ENCODE data around the gene PUS1.

Gene PUS1

DNA sequence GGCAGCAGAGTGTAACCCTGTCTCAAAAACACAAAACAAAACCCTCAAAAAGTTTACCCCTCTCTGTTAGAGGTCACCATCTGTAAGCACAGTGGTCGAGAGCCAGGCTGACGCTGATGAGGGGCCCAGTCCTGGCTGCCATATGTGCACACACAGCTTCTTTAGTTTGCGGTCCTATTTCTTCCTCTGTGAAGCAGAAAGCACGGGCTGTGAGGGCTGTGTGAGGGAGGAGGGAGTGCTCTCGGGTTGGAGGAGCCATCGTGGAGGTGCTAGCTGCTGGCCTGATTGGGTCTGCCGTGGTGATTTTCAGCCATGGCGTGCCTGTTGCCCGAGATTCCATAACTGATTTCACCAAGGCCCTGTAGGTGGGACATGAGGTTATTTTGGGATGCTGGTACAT, 31.2 kb upstream of the PUS1 start:
- TF ChIP-seq ZNF8 (CRISPR knock-in tag; IDR thresholded peaks at IDR 0.05) = no peak
- TF ChIP-seq TOX (CRISPR knock-in tag; IDR thresholded peaks at IDR 0.05; ENCODE audit: borderline replicate concordance) = no peak
- no peak for TF ChIP-seq TCF4 (CRISPR knock-in tag; IDR thresholded peaks at IDR 0.05; ENCODE audit: borderline replicate concordance)
- TF ChIP-seq, protein P1, sequence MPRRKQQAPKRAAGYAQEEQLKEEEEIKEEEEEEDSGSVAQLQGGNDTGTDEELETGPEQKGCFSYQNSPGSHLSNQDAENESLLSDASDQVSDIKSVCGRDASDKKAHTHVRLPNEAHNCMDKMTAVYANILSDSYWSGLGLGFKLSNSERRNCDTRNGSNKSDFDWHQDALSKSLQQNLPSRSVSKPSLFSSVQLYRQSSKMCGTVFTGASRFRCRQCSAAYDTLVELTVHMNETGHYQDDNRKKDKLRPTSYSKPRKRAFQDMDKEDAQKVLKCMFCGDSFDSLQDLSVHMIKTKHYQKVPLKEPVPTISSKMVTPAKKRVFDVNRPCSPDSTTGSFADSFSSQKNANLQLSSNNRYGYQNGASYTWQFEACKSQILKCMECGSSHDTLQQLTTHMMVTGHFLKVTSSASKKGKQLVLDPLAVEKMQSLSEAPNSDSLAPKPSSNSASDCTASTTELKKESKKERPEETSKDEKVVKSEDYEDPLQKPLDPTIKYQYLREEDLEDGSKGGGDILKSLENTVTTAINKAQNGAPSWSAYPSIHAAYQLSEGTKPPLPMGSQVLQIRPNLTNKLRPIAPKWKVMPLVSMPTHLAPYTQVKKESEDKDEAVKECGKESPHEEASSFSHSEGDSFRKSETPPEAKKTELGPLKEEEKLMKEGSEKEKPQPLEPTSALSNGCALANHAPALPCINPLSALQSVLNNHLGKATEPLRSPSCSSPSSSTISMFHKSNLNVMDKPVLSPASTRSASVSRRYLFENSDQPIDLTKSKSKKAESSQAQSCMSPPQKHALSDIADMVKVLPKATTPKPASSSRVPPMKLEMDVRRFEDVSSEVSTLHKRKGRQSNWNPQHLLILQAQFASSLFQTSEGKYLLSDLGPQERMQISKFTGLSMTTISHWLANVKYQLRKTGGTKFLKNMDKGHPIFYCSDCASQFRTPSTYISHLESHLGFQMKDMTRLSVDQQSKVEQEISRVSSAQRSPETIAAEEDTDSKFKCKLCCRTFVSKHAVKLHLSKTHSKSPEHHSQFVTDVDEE (CRISPR knock-in tag; IDR thresholded peaks at IDR 0.05) = no peak
- TF ChIP-seq OSR1 (CRISPR knock-in tag; IDR thresholded peaks at IDR 0.05) = no peak
- no peak for ATAC-seq

- no peak for ATAC-seq
- no peak for TF ChIP-seq ZNF565 (CRISPR knock-in tag; conservative IDR thresholded peaks at IDR 0.05; ENCODE audit: low read depth)
- TF ChIP-seq ZNF70 (CRISPR knock-in tag; IDR thresholded peaks at IDR 0.05) = no peak
Observed at GRCh38 chr12:131900397-131900796, 28.7 kb upstream of the PUS1 start.

- ATAC-seq = no peak
- TF ChIP-seq SNAI2 (CRISPR knock-in tag; IDR thresholded peaks at IDR 0.05) (no peak), ESRRG (CRISPR knock-in tag; IDR thresholded peaks at IDR 0.05) (no peak), TOX (CRISPR knock-in tag; IDR thresholded peaks at IDR 0.05; ENCODE audit: borderline replicate concordance) (no peak), CSRNP3 (CRISPR knock-in tag; IDR thresholded peaks at IDR 0.05) (no peak), ZNF70 (CRISPR knock-in tag; IDR thresholded peaks at IDR 0.05) (no peak)
Observed at GRCh38 chr12:131901431-131902331, 27.4 kb upstream of the PUS1 start.

DNA sequence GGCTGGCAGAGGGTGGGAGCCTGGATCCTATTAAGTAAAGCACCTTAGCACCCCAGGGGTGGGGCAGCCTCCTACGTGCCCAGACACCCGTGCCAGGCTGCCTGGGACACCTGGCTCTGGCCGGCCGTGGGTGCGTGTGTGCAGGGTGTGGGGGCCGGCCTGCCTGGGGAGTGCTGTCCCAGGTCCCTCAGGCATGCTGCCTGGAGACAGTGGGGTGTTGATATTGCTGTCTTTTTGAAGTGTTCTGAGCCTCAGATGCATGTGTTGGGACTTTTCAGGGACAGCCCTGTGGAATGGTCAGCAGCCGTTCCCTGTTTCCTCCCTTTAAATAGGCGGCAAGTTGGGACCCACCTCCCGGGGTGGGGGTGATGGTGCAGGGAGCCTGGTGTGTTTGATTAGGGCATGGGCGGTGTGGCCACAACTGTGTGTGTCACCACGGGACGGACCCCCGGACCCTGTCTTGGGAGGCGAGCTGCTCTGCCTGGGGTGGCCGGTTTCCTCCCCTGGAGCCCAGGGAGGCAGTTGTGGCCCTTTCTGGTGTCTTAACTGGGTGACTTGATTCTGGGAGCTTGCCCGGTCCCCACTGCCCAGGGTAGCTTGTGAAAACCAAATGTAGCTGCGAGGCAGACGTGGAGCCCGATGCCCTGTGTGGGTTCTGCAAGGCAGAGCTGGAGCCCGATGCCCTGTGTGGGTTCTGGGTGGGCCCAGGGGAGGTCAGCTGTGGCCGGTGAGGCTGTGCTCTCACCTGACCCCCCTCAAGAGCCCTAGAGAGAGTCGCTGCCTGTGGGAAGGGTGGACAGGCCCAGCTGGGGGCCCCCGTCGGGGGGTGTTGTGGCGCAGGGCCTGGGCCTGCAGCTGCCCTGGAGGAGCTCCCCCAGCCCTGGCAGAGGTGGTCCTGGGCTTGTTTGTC, 26.5 kb upstream of the PUS1 start:
- TF ChIP-seq ZC3H10 (CRISPR knock-in tag; IDR thresholded peaks at IDR 0.05) (no peak), TOX (CRISPR knock-in tag; IDR thresholded peaks at IDR 0.05; ENCODE audit: borderline replicate concordance) (no peak), CSRNP3 (CRISPR knock-in tag; IDR thresholded peaks at IDR 0.05) (no peak), SNAI2 (CRISPR knock-in tag; IDR thresholded peaks at IDR 0.05) (no peak), POU6F1 (CRISPR knock-in tag; IDR thresholded peaks at IDR 0.05; ENCODE audit: borderline replicate concordance, low read depth) (no peak), ARNTL (CRISPR knock-in tag; IDR thresholded peaks at IDR 0.05; ENCODE audit: borderline replicate concordance, low read depth) (no peak), GLIS3 (CRISPR knock-in tag; IDR thresholded peaks at IDR 0.05) (no peak), BACH2 (CRISPR knock-in tag; IDR thresholded peaks at IDR 0.05; ENCODE audit: borderline replicate concordance) (no peak), ZNF8 (CRISPR knock-in tag; IDR thresholded peaks at IDR 0.05) (no peak), RARB (CRISPR knock-in tag; IDR thresholded peaks at IDR 0.05) (no peak), PPARA (CRISPR knock-in tag; IDR thresholded peaks at IDR 0.05; ENCODE audit: borderline replicate concordance) (no peak), CSDC2 (CRISPR knock-in tag; IDR thresholded peaks at IDR 0.05) (no peak), ZFP3 (CRISPR knock-in tag; IDR thresholded peaks at IDR 0.05) (no peak)
- no peak for ATAC-seq
